ENCODE data around the gene PIP4P1. TPM values are rescaled to one million over a fixed set of nuclear protein-coding genes. Genes with fewer than 3 reads are reported as not detected.

Gene PIP4P1
- total and polyA plus RNA-seq, 9 of the 15 experiments (the other 6 are each of a cell fraction or from before 2014, with no cell fraction given) = 5.3 to 20.9 (median 10.7) TPM

DNA sequence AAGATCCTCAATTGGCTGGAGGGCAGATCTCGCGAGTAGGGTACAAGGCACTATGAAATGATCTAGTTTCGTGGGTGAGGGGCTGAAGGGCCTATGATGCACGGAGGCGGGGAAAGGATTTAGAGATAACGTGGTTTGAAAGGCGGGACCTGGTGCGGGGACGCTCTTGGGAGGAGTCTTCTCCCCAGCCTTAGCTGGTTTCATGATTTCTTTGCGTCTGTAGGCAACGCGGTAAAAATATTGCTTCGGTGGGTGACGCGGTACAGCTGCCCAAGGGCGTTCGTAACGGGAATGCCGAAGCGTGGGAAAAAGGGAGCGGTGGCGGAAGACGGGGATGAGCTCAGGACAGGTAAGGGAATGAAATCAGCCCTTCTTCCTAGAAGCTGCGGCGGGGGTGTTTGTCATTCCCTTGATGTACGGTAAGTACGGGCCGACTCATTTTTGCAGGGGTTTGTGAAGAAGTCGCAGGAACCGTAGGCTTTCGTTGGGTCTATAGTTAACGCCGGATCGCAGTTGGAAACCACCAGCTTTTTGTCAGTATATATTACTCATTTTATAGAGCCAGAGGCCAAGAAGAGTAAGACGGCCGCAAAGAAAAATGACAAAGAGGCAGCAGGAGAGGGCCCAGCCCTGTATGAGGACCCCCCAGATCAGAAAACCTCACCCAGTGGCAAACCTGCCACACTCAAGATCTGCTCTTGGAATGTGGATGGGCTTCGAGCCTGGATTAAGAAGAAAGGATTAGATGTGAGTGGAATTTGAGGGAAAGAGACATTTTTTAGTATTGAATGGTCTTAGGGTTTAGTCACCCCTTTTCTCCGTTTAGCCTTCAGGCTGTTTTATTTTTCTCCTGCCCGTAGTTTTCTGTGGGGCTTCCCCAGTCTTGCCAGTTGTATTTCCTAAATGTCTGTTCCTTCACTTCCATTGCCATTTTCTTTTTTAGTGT, 5.6 kb downstream of the PIP4P1 start (continued):
- no peak; the same call in 1 of the 2 replicates for TF ChIP-seq ZNF586 (CRISPR knock-in tag; conservative IDR thresholded peaks at IDR 0.05)
- no peak for TF ChIP-seq ZNF24 (IDR thresholded peaks at IDR 0.05)
- peak; percentile 41; the same call in 1 of the 2 replicates for TF ChIP-seq ZFX (CRISPR knock-in tag; IDR thresholded peaks at IDR 0.05)
- TF ChIP-seq, protein P1, sequence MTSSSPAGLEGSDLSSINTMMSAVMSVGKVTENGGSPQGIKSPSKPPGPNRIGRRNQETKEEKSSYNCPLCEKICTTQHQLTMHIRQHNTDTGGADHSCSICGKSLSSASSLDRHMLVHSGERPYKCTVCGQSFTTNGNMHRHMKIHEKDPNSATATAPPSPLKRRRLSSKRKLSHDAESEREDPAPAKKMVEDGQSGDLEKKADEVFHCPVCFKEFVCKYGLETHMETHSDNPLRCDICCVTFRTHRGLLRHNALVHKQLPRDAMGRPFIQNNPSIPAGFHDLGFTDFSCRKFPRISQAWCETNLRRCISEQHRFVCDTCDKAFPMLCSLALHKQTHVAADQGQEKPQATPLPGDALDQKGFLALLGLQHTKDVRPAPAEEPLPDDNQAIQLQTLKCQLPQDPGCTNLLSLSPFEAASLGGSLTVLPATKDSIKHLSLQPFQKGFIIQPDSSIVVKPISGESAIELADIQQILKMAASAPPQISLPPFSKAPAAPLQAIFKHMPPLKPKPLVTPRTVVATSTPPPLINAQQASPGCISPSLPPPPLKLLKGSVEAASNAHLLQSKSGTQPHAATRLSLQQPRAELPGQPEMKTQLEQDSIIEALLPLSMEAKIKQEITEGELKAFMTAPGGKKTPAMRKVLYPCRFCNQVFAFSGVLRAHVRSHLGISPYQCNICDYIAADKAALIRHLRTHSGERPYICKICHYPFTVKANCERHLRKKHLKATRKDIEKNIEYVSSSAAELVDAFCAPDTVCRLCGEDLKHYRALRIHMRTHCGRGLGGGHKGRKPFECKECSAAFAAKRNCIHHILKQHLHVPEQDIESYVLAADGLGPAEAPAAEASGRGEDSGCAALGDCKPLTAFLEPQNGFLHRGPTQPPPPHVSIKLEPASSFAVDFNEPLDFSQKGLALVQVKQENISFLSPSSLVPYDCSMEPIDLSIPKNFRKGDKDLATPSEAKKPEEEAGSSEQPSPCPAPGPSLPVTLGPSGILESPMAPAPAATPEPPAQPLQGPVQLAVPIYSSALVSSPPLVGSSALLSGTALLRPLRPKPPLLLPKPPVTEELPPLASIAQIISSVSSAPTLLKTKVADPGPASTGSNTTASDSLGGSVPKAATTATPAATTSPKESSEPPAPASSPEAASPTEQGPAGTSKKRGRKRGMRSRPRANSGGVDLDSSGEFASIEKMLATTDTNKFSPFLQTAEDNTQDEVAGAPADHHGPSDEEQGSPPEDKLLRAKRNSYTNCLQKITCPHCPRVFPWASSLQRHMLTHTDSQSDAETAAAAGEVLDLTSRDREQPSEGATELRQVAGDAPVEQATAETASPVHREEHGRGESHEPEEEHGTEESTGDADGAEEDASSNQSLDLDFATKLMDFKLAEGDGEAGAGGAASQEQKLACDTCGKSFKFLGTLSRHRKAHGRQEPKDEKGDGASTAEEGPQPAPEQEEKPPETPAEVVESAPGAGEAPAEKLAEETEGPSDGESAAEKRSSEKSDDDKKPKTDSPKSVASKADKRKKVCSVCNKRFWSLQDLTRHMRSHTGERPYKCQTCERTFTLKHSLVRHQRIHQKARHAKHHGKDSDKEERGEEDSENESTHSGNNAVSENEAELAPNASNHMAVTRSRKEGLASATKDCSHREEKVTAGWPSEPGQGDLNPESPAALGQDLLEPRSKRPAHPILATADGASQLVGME (CRISPR knock-in tag; IDR thresholded peaks at IDR 0.05) = no peak
- TF ChIP-seq IRF2 (CRISPR knock-in tag; IDR thresholded peaks at IDR 0.05) = no peak
- TF ChIP-seq RUNX1 (IDR thresholded peaks at IDR 0.05; ENCODE audit: low read depth) = no peak
- peak; percentile 52; the same call in 1 of the 2 replicates for TF ChIP-seq FOXP1 (CRISPR knock-in tag; IDR thresholded peaks at IDR 0.05)
- no peak; the same call in 1 of the 2 replicates for TF ChIP-seq ZBTB17 (CRISPR knock-in tag; IDR thresholded peaks at IDR 0.05)
- TF ChIP-seq, protein P2, sequence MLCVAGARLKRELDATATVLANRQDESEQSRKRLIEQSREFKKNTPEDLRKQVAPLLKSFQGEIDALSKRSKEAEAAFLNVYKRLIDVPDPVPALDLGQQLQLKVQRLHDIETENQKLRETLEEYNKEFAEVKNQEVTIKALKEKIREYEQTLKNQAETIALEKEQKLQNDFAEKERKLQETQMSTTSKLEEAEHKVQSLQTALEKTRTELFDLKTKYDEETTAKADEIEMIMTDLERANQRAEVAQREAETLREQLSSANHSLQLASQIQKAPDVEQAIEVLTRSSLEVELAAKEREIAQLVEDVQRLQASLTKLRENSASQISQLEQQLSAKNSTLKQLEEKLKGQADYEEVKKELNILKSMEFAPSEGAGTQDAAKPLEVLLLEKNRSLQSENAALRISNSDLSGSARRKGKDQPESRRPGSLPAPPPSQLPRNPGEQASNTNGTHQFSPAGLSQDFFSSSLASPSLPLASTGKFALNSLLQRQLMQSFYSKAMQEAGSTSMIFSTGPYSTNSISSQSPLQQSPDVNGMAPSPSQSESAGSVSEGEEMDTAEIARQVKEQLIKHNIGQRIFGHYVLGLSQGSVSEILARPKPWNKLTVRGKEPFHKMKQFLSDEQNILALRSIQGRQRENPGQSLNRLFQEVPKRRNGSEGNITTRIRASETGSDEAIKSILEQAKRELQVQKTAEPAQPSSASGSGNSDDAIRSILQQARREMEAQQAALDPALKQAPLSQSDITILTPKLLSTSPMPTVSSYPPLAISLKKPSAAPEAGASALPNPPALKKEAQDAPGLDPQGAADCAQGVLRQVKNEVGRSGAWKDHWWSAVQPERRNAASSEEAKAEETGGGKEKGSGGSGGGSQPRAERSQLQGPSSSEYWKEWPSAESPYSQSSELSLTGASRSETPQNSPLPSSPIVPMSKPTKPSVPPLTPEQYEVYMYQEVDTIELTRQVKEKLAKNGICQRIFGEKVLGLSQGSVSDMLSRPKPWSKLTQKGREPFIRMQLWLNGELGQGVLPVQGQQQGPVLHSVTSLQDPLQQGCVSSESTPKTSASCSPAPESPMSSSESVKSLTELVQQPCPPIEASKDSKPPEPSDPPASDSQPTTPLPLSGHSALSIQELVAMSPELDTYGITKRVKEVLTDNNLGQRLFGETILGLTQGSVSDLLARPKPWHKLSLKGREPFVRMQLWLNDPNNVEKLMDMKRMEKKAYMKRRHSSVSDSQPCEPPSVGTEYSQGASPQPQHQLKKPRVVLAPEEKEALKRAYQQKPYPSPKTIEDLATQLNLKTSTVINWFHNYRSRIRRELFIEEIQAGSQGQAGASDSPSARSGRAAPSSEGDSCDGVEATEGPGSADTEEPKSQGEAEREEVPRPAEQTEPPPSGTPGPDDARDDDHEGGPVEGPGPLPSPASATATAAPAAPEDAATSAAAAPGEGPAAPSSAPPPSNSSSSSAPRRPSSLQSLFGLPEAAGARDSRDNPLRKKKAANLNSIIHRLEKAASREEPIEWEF (CRISPR knock-in tag; IDR thresholded peaks at IDR 0.05) = no peak
- TF ChIP-seq MNT (conservative IDR thresholded peaks at IDR 0.05) = peak; percentile 85 to 94
- TF ChIP-seq CBFB (CRISPR knock-in tag; IDR thresholded peaks at IDR 0.05) = no peak
- TF ChIP-seq SMC3 (conservative IDR thresholded peaks at IDR 0.05; ENCODE audit: insufficient read depth, low read depth, low read length) = no peak
- TF ChIP-seq WHSC1 (IDR thresholded peaks at IDR 0.05; ENCODE audit: low read length) = no peak
- TF ChIP-seq CTBP1 (IDR thresholded peaks at IDR 0.05; ENCODE audit: borderline replicate concordance) = peak; percentile 21; the same call in 1 of the 2 replicates
- TF ChIP-seq MAFF (IDR thresholded peaks at IDR 0.05; ENCODE audit: low read length) = no peak
